ENCODE measurements around the gene IL1R2. TPM values are rescaled to one million over a fixed set of nuclear protein-coding genes. Genes with fewer than 3 reads are reported as not detected.

Gene IL1R2
- total and polyA plus RNA-seq, 2 of the 13 experiments (the other 11 are each of a cell fraction or from before 2014, with no cell fraction given): 3.6 to 7.3 TPM

DNA sequence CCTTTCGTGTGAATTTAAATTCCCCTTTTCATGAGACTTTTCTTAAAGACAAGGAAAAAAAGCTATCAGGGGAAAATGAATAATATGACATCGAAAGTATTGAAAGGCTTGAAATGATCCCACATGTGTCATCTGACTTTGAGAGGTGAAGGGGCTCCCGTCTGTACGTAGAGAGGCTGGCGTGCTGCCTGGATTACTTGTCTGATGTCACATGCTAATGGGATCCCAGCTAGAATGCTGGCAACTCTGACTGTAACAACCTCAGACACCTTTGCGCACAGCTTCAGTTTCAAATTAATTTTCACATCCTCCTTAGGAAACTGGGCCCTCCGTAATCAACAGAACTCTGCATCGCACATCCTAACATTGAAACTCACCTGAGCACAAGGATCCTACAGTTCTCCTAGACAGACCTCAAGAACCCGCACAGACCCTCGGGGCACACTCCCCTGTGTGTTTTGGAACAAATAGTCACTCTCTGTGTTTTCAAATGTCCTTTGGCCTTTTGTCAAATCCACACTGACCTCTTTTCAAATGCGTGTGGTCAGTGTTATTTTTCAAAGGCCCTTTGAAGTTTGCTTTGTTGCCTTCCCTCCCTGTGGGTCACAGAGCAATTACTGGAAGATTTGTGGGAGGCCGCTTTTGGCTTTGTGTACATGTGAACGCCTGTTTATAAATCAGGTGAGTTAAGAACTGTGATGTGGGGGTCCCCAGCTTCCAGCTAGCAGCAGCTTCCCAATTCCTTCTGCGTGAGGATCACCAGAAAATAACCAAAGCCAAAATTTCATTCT lies 65.9 kb downstream of the IL1R2 start:
- in situ Hi-C loops (cut with HindIII; ENCODE audit: extremely low pct_ligation_motif_present, low pct_unique_long_range_greater_than_20kb): no loop called here
- ATAC-seq (peak; percentile 88), FAIRE-seq (peak; percentile 91), DNase-seq (ENCODE audit: low spot score) (peak; percentile 98)
- peak overlapping the region; percentile 66 for H3K9ac ChIP-seq (ENCODE audit: insufficient read depth, low read depth, low read length)
- H3K4me3 ChIP-seq (replicated peaks in 1 of 3; ENCODE audit: insufficient read depth in 1 of 3, low read depth in 2 of 3, low read length in 3 of 3): peak overlapping the region in 1 of 3 experiments; percentile 39; a peak in 1 of 6 replicates
- intact Hi-C loops (cut with micrococcal nuclease; ENCODE audit: unreplicated experiment): loop anchor here (1.0 to 2.0 kb wide), 3 partner anchors 11 to 99 kb away; no protein-coding TSS in a partner anchor
- no peaks in the 10 kb centered on the region for H3K27me3 ChIP-seq (ENCODE audit: control insufficient read depth in 1 of 2, insufficient read depth in 2 of 2, low read length in 2 of 2)
- H3K4me1 ChIP-seq (ENCODE audit: insufficient read depth, low read length): peaks cover 89% of the 10 kb centered on the region
- no TSS peak for BruUV-seq (replicated peaks)
- H3K4me2 ChIP-seq (ENCODE audit: low read depth, low read length): peak overlapping the region; percentile 66
- no peaks in the 10 kb centered on the region for H4K20me1 ChIP-seq (ENCODE audit: insufficient read depth, low read length)
- H3K9me3 ChIP-seq (ENCODE audit: low read length): no peaks in the 10 kb centered on the region
- ChIA-PET CTCF (ENCODE audit: low intra/inter-chr PET ratio, low total read pairs) (no interaction called here), POLR2A (interaction anchor here (0.8 to 3.3 kb wide), 14 partner anchors 9 to 109 kb away, joined by 3 to 35 read pairs (median 4); partner anchors contain the start of gene IL1R1)
- no peaks in the 10 kb centered on the region for H3K36me3 ChIP-seq (replicated peaks in 1 of 2; ENCODE audit: control insufficient read depth in 1 of 2, insufficient read depth in 2 of 2, low read length in 2 of 2)
- H2AFZ ChIP-seq (ENCODE audit: low read length): no peak overlapping the region
- peak overlapping the region; percentile 89 for H3K27ac ChIP-seq (ENCODE audit: extremely low read length, insufficient read depth, low read length)
- 18% methylated on average over 14 of the region's 14 CpGs for WGBS (ENCODE audit: low lambda C conversion rate)
- no peaks in the 10 kb centered on the region for H3K79me2 ChIP-seq (ENCODE audit: insufficient read depth, low read length)
- TF ChIP-seq ZNF333 (CRISPR knock-in tag; IDR thresholded peaks at IDR 0.05; ENCODE audit: borderline replicate concordance) (no peak), PHF21A (CRISPR knock-in tag; IDR thresholded peaks at IDR 0.05) (peak; percentile 97), KLF12 (CRISPR knock-in tag; IDR thresholded peaks at IDR 0.05; ENCODE audit: borderline replicate concordance) (no peak), TCF12 (IDR thresholded peaks at IDR 0.05) (no peak), TCF12 (CRISPR knock-in tag; IDR thresholded peaks at IDR 0.05) (peak; percentile 95), NFKBIZ (CRISPR knock-in tag; IDR thresholded peaks at IDR 0.05) (peak; percentile 98), HOXA7 (CRISPR knock-in tag; IDR thresholded peaks at IDR 0.05) (no peak), MLLT10 (CRISPR knock-in tag; IDR thresholded peaks at IDR 0.05) (no peak), RXRB (CRISPR knock-in tag; IDR thresholded peaks at IDR 0.05; ENCODE audit: borderline replicate concordance) (peak; percentile 98), ZNF292 (CRISPR knock-in tag; IDR thresholded peaks at IDR 0.05; ENCODE audit: borderline replicate concordance, low read depth) (peak; percentile 92), PRMT3 (CRISPR knock-in tag; IDR thresholded peaks at IDR 0.05; ENCODE audit: borderline replicate concordance, low read depth) (no peak), TOPORS (CRISPR knock-in tag; IDR thresholded peaks at IDR 0.05) (no peak), ZNF468 (CRISPR knock-in tag; IDR thresholded peaks at IDR 0.05) (no peak), POLR2G (IDR thresholded peaks at IDR 0.05; ENCODE audit: low read depth, low read length) (peak; percentile 69), ZNF562 (CRISPR knock-in tag; IDR thresholded peaks at IDR 0.05; ENCODE audit: borderline replicate concordance) (no peak), ZNF589 (CRISPR knock-in tag; conservative IDR thresholded peaks at IDR 0.05) (0 out of 2 replicates have a peak, but pooled peaks have one; percentile 27)
- TF ChIP-seq, protein P1, sequence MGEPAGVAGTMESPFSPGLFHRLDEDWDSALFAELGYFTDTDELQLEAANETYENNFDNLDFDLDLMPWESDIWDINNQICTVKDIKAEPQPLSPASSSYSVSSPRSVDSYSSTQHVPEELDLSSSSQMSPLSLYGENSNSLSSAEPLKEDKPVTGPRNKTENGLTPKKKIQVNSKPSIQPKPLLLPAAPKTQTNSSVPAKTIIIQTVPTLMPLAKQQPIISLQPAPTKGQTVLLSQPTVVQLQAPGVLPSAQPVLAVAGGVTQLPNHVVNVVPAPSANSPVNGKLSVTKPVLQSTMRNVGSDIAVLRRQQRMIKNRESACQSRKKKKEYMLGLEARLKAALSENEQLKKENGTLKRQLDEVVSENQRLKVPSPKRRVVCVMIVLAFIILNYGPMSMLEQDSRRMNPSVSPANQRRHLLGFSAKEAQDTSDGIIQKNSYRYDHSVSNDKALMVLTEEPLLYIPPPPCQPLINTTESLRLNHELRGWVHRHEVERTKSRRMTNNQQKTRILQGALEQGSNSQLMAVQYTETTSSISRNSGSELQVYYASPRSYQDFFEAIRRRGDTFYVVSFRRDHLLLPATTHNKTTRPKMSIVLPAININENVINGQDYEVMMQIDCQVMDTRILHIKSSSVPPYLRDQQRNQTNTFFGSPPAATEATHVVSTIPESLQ (CRISPR knock-in tag; conservative IDR thresholded peaks at IDR 0.05): 0 out of 2 replicates have a peak, but pooled peaks have one; percentile 53
- TF ChIP-seq, protein P2, sequence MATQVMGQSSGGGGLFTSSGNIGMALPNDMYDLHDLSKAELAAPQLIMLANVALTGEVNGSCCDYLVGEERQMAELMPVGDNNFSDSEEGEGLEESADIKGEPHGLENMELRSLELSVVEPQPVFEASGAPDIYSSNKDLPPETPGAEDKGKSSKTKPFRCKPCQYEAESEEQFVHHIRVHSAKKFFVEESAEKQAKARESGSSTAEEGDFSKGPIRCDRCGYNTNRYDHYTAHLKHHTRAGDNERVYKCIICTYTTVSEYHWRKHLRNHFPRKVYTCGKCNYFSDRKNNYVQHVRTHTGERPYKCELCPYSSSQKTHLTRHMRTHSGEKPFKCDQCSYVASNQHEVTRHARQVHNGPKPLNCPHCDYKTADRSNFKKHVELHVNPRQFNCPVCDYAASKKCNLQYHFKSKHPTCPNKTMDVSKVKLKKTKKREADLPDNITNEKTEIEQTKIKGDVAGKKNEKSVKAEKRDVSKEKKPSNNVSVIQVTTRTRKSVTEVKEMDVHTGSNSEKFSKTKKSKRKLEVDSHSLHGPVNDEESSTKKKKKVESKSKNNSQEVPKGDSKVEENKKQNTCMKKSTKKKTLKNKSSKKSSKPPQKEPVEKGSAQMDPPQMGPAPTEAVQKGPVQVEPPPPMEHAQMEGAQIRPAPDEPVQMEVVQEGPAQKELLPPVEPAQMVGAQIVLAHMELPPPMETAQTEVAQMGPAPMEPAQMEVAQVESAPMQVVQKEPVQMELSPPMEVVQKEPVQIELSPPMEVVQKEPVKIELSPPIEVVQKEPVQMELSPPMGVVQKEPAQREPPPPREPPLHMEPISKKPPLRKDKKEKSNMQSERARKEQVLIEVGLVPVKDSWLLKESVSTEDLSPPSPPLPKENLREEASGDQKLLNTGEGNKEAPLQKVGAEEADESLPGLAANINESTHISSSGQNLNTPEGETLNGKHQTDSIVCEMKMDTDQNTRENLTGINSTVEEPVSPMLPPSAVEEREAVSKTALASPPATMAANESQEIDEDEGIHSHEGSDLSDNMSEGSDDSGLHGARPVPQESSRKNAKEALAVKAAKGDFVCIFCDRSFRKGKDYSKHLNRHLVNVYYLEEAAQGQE (IDR thresholded peaks at IDR 0.05; ENCODE audit: borderline replicate concordance in 1 of 2, low read depth in 1 of 2, low read length in 2 of 2): peak in 1 of 2 experiments; percentile 70; a peak in 2 of 4 replicates
